ENCODE data around the gene TCF12.

Gene TCF12

GRCh38 chr15:57297163-57297593 lies 378.7 kb downstream of the TCF12 start:
- DNase-seq, result no peak
- no peaks in the 10 kb centered on the region for H3K36me3 ChIP-seq (ENCODE audit: control insufficient read depth, insufficient read depth, low read length)
- no peak overlapping the region for H3K4me3 ChIP-seq (ENCODE audit: insufficient read depth, low read depth, low read length, poor library complexity, severe bottlenecking)
- H3K27ac ChIP-seq (ENCODE audit: insufficient read depth, low read length, poor library complexity, severe bottlenecking), result no peak overlapping the region
- H3K27me3 ChIP-seq (replicated peaks; ENCODE audit: control insufficient read depth, insufficient read depth, low read length, poor library complexity, severe bottlenecking), result no peaks in the 10 kb centered on the region
- no peaks in the 10 kb centered on the region for H3K9me3 ChIP-seq (ENCODE audit: control insufficient read depth, low read length)
- no peaks in the 10 kb centered on the region for H3K4me1 ChIP-seq (ENCODE audit: control insufficient read depth, insufficient read depth, low read length, poor library complexity, severe bottlenecking)

- Histone ChIP-seq H3K27ac (ENCODE audit: insufficient read depth, low read length, poor library complexity, severe bottlenecking) (no peak overlapping the region), H3K9me3 (ENCODE audit: control insufficient read depth, low read length) (no peaks in the 10 kb centered on the region), H3K27me3 (replicated peaks; ENCODE audit: control insufficient read depth, insufficient read depth, low read length, poor library complexity, severe bottlenecking) (no peaks in the 10 kb centered on the region), H3K4me1 (ENCODE audit: control insufficient read depth, insufficient read depth, low read length, poor library complexity, severe bottlenecking) (no peaks in the 10 kb centered on the region), H3K4me3 (ENCODE audit: insufficient read depth, low read depth, low read length, poor library complexity, severe bottlenecking) (no peak overlapping the region), H3K36me3 (ENCODE audit: control insufficient read depth, insufficient read depth, low read length) (no peaks in the 10 kb centered on the region)
- DNase-seq, result no peak
These were observed 379.2 kb downstream of the TCF12 start for GRCh38 chr15:57297630-57298029.

- Histone ChIP-seq H3K9me3 (ENCODE audit: control insufficient read depth, low read length) (no peaks in the 10 kb centered on the region), H3K27ac (ENCODE audit: insufficient read depth, low read length, poor library complexity, severe bottlenecking) (no peak overlapping the region)
These were observed 379.8 kb downstream of the TCF12 start for GRCh38 chr15:57298204-57298603.

GRCh38 chr15:57298843-57299550 lies 380.6 kb downstream of the TCF12 start:
- Histone ChIP-seq H3K27ac (ENCODE audit: insufficient read depth, low read length, poor library complexity, severe bottlenecking) (no peak overlapping the region), H3K36me3 (ENCODE audit: control insufficient read depth, insufficient read depth, low read length) (no peaks in the 10 kb centered on the region), H3K4me3 (ENCODE audit: insufficient read depth, low read depth, low read length, poor library complexity, severe bottlenecking) (no peak overlapping the region), H3K27me3 (replicated peaks; ENCODE audit: control insufficient read depth, insufficient read depth, low read length, poor library complexity, severe bottlenecking) (no peaks in the 10 kb centered on the region), H3K9me3 (ENCODE audit: control insufficient read depth, low read length) (no peaks in the 10 kb centered on the region), H3K4me1 (ENCODE audit: control insufficient read depth, insufficient read depth, low read length, poor library complexity, severe bottlenecking) (no peaks in the 10 kb centered on the region)
- DNase-seq, result no peak

More at GRCh38 chr15:57298204-57298603, 379.8 kb downstream of the TCF12 start:
- no peak for DNase-seq
- H3K36me3 ChIP-seq (ENCODE audit: control insufficient read depth, insufficient read depth, low read length), result no peaks in the 10 kb centered on the region
- no peaks in the 10 kb centered on the region for H3K4me1 ChIP-seq (ENCODE audit: control insufficient read depth, insufficient read depth, low read length, poor library complexity, severe bottlenecking)
- H3K27me3 ChIP-seq (replicated peaks; ENCODE audit: control insufficient read depth, insufficient read depth, low read length, poor library complexity, severe bottlenecking), result no peaks in the 10 kb centered on the region
- no peak overlapping the region for H3K4me3 ChIP-seq (ENCODE audit: insufficient read depth, low read depth, low read length, poor library complexity, severe bottlenecking)

GRCh38 chr15:57301307-57301706 lies 382.9 kb downstream of the TCF12 start:
- Histone ChIP-seq H3K4me3 (ENCODE audit: insufficient read depth, low read depth, low read length, poor library complexity, severe bottlenecking) (no peak overlapping the region), H3K36me3 (ENCODE audit: control insufficient read depth, insufficient read depth, low read length) (no peaks in the 10 kb centered on the region), H3K27me3 (replicated peaks; ENCODE audit: control insufficient read depth, insufficient read depth, low read length, poor library complexity, severe bottlenecking) (no peaks in the 10 kb centered on the region), H3K27ac (ENCODE audit: insufficient read depth, low read length, poor library complexity, severe bottlenecking) (no peak overlapping the region), H3K4me1 (ENCODE audit: control insufficient read depth, insufficient read depth, low read length, poor library complexity, severe bottlenecking) (peaks cover 2% of the 10 kb centered on the region), H3K9me3 (ENCODE audit: control insufficient read depth, low read length) (no peaks in the 10 kb centered on the region)
- DNase-seq, result no peak

GRCh38 chr15:57302640-57303257 lies 384.3 kb downstream of the TCF12 start:
- DNase-seq, result no peak
- no peaks in the 10 kb centered on the region for H3K36me3 ChIP-seq (ENCODE audit: control insufficient read depth, insufficient read depth, low read length)
- no peaks in the 10 kb centered on the region for H3K9me3 ChIP-seq (ENCODE audit: control insufficient read depth, low read length)
- peaks cover 5% of the 10 kb centered on the region for H3K27me3 ChIP-seq (replicated peaks; ENCODE audit: control insufficient read depth, insufficient read depth, low read length, poor library complexity, severe bottlenecking)
- no peak overlapping the region for H3K27ac ChIP-seq (ENCODE audit: insufficient read depth, low read length, poor library complexity, severe bottlenecking)
- H3K4me1 ChIP-seq (ENCODE audit: control insufficient read depth, insufficient read depth, low read length, poor library complexity, severe bottlenecking), result peaks cover 8% of the 10 kb centered on the region
- H3K4me3 ChIP-seq (ENCODE audit: insufficient read depth, low read depth, low read length, poor library complexity, severe bottlenecking), result no peak overlapping the region

- DNase-seq, result no peak
- H3K4me3 ChIP-seq (ENCODE audit: insufficient read depth, low read depth, low read length, poor library complexity, severe bottlenecking), result no peak overlapping the region
- no peaks in the 10 kb centered on the region for H3K9me3 ChIP-seq (ENCODE audit: control insufficient read depth, low read length)
- no peaks in the 10 kb centered on the region for H3K36me3 ChIP-seq (ENCODE audit: control insufficient read depth, insufficient read depth, low read length)
- H3K27ac ChIP-seq (ENCODE audit: insufficient read depth, low read length, poor library complexity, severe bottlenecking), result no peak overlapping the region
- H3K27me3 ChIP-seq (replicated peaks; ENCODE audit: control insufficient read depth, insufficient read depth, low read length, poor library complexity, severe bottlenecking), result peaks cover 5% of the 10 kb centered on the region
- H3K4me1 ChIP-seq (ENCODE audit: control insufficient read depth, insufficient read depth, low read length, poor library complexity, severe bottlenecking), result peaks cover 8% of the 10 kb centered on the region
These were observed 386.6 kb downstream of the TCF12 start for GRCh38 chr15:57305009-57305408.

GRCh38 chr15:57306161-57306943 lies 387.9 kb downstream of the TCF12 start:
- peaks cover 8% of the 10 kb centered on the region for H3K4me1 ChIP-seq (ENCODE audit: control insufficient read depth, insufficient read depth, low read length, poor library complexity, severe bottlenecking)
- DNase-seq, result peak; percentile 45 to 65 (median 47)
- peak overlapping the region; percentile 31 for H3K4me3 ChIP-seq (ENCODE audit: insufficient read depth, low read depth, low read length, poor library complexity, severe bottlenecking)
- peaks cover 5% of the 10 kb centered on the region for H3K27me3 ChIP-seq (replicated peaks; ENCODE audit: control insufficient read depth, insufficient read depth, low read length, poor library complexity, severe bottlenecking)
- H3K9me3 ChIP-seq (ENCODE audit: control insufficient read depth, low read length), result no peaks in the 10 kb centered on the region
- no peak overlapping the region for H3K27ac ChIP-seq (ENCODE audit: insufficient read depth, low read length, poor library complexity, severe bottlenecking)
- H3K36me3 ChIP-seq (ENCODE audit: control insufficient read depth, insufficient read depth, low read length), result no peaks in the 10 kb centered on the region

- H3K4me1 ChIP-seq (ENCODE audit: control insufficient read depth, insufficient read depth, low read length, poor library complexity, severe bottlenecking), result peaks cover 8% of the 10 kb centered on the region
- no peaks in the 10 kb centered on the region for H3K9me3 ChIP-seq (ENCODE audit: control insufficient read depth, low read length)
- no peak overlapping the region for H3K27ac ChIP-seq (ENCODE audit: insufficient read depth, low read length, poor library complexity, severe bottlenecking)
- H3K4me3 ChIP-seq (ENCODE audit: insufficient read depth, low read depth, low read length, poor library complexity, severe bottlenecking), result peak overlapping the region; percentile 31
- H3K27me3 ChIP-seq (replicated peaks; ENCODE audit: control insufficient read depth, insufficient read depth, low read length, poor library complexity, severe bottlenecking), result peaks cover 5% of the 10 kb centered on the region
- H3K36me3 ChIP-seq (ENCODE audit: control insufficient read depth, insufficient read depth, low read length), result no peaks in the 10 kb centered on the region
- no peak for DNase-seq
These were observed 388.5 kb downstream of the TCF12 start for GRCh38 chr15:57306944-57307411.
